GM21723 (cell line): ENCODE measurements around the gene MBNL1.
A peak's percentile ranks its signal among the peaks of the same experiment; 100 is the strongest.

Experiments
- ATAC-seq: cut with Tn5 transposase; IDR thresholded peaks from one replicate; pipeline ENCODE4 v1.9.1; 2021; ENCODE audit warnings: mild to moderate bottlenecking, moderate library complexity; ENCODE audit not compliant: unreplicated experiment

The MBNL1 gene, protein sequence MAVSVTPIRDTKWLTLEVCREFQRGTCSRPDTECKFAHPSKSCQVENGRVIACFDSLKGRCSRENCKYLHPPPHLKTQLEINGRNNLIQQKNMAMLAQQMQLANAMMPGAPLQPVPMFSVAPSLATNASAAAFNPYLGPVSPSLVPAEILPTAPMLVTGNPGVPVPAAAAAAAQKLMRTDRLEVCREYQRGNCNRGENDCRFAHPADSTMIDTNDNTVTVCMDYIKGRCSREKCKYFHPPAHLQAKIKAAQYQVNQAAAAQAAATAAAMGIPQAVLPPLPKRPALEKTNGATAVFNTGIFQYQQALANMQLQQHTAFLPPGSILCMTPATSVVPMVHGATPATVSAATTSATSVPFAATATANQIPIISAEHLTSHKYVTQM

GRCh38 chr3:152268555-152269055 is at the start of gene MBNL1:
Gene MBNL1 (plus strand): TSS chr3:152268929. CDS start chr3:152300194, 31,265 bp downstream.
- ATAC-seq, result peak; percentile 68

- ATAC-seq, result no peak
Measured at GRCh38 chr3:152219216-152219615, 49.5 kb upstream of the MBNL1 start.

DNA sequence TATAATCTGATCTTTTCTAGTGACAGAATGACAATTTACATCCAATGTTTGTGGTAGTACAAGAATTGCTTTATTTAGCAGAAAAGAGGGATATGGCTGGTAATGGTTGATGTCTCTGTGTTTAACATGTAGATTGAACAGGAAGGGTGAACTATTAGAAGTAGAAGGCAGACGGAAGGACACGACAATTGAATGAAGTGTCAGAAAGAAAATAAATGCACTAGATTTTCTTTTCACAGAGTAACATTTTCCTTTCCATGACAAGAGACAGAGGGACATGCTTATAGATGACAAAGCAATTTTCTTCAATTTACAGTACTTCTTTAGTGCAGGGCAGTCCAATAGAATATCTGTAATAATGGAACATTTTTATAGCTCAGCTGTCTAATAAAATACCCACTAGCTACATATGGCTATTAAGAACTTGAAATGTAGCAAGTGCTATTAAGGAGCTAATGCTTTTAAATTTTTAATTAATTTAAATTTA is 48.9 kb upstream of the MBNL1 start:
- no peak for ATAC-seq

DNA sequence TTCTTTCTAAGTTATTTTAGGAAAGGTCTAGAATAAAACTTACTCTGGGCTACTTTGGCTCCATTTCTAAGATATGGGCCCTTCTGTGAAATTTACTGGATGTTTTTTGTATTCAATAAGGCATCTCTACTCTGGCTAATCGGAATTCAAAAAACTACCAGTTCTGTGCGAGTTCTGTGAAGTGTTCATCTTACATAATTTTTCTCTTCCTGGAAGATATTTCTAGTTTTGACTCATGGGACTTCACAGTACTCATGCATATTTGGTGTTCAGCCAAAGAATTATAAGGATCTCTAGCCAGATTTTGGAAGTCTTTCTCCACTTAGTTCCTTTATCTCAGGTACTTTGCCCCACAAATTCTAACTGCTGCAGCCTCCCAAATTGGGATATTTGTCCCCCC is 46.4 kb upstream of the MBNL1 start:
- ATAC-seq, result no peak

DNA sequence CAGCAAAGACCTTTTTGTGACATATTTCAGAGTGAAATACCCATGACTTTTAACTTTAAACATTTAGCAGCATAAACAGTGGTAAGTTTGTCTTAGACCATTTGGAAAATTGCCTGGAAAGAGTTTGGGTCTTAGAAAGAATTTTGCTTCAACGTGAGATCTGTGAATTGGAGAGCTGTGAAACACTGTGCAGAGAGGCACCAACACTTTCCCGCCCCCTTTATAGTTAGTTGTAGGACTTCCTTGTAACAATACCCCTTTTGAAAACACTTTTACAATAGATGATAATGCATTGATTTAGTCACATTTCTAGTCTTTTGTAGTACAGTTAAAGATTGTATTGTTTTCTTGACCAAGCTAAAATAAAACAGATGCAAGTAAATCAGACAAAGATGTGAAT is 43.5 kb upstream of the MBNL1 start:
- no peak for ATAC-seq

DNA sequence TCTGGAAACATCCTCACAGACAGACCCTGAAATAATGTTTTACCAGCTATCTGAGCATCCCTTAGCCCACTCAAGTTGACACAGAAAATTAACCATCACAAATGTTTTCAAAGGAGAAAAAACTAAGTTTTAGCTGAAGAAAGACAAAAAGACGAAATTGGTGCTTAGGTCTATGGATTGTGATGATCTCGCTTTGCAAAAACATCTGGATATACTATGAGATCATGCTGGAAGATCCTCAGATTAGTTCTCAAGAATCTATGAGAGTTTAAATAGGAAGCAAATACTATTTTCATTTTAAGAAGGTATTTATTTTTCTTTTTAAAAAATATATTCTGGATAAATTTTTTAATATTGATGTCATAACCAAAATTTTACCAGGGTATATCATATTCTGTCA is 42.6 kb upstream of the MBNL1 start:
- no peak for ATAC-seq

GRCh38 chr3:152227027-152227426 is 41.7 kb upstream of the MBNL1 start:
- no peak for ATAC-seq

DNA sequence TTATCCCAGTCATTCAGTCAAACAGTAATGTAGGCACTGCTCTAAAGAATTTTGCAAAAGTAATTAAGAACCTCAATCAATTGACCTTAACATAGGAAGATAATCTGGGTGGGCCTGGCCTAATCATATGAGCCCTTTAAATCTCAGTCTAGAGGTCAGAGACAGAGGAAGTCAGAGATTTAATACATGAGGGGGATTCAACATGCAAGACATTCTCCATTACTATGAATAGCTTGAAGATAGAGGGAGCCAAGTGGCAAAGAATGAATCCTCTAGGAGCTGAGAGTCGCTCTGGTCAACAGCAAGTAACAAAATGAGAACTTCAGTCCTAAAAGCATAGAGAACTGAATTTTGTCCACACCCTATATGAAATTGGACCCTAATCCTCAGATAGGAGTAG is 39.0 kb upstream of the MBNL1 start:
- ATAC-seq, result no peak

- no peak for ATAC-seq
Measured at GRCh38 chr3:152230370-152230769, 38.4 kb upstream of the MBNL1 start.

- ATAC-seq, result no peak
Measured at GRCh38 chr3:152232001-152232400, 36.7 kb upstream of the MBNL1 start.

DNA sequence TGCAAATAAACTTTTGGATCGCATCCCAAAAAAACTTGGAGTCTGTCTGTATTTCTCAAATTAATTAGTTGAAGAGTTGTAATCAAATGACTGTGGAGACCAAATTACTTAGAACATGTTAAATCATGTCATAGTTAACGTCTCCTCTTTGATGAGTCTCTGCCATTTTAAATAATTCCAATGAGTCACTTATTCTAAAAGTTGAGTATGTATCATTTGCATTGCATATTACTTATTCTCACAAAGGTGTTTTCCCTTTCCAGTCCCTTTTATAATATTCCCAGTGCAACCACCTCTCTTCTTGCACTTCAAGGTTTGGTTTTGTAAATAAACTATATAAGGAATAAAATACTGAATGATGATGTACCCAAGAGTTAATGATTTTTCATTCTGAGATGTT is 36.0 kb upstream of the MBNL1 start:
- no peak for ATAC-seq

DNA sequence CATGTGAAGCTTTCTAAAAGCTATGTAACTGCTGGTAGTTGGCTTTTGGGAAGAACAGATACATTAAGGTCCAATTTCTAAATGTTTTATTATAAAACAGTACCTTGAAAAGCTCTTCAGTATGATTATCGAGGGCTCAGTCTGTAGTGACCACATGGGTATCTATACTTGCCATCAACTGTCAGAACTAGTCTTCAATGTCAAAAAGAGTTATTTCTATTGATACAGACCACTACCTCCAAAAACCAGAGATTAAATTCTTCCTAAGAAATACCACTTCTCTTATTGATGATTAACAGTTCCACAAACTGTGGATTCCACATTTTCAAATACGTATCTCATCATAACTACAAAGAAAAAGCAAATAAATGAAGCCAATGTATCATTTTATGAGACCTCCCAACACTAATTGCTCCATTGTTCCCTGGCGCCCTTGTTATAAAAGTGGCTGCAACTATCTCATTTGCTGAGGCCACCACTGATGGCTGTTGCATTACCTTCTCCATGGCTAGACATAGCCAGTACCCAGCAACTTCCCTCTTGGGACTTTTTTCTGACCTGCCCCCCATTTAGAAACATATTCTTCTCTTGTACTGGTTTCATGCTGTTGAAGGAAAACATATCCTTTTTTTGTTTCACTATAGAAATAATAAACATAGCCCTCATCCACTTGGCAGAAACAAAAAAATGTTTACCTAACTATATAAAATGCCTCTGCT is 33.9 kb upstream of the MBNL1 start:
- no peak for ATAC-seq

GRCh38 chr3:152235709-152236298 is 32.9 kb upstream of the MBNL1 start:
- no peak for ATAC-seq

DNA sequence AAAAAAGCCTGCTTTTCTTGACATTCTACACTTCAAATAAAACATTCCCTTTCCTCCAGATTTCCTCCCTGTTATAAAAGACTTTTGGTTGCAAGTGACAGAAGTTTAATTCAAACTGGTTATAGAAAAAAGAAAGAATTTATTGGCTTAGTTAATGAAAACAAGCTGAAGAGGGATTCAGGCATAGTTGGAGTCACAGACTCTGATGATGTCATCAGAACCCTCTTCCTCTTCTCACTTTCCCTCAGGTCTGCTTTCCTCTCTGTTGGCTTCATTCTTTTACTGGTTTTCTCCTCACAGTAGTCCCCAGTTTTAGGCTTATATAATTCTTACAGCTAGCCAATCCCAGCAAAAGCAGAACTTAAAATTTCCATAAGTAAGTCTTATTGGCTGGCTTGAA is 32.0 kb upstream of the MBNL1 start:
- no peak for ATAC-seq

GRCh38 chr3:152241142-152242017 is 27.3 kb upstream of the MBNL1 start:
- ATAC-seq, result peak; percentile 49

GRCh38 chr3:152243301-152243711 is 25.4 kb upstream of the MBNL1 start:
- ATAC-seq, result peak; percentile 76

DNA sequence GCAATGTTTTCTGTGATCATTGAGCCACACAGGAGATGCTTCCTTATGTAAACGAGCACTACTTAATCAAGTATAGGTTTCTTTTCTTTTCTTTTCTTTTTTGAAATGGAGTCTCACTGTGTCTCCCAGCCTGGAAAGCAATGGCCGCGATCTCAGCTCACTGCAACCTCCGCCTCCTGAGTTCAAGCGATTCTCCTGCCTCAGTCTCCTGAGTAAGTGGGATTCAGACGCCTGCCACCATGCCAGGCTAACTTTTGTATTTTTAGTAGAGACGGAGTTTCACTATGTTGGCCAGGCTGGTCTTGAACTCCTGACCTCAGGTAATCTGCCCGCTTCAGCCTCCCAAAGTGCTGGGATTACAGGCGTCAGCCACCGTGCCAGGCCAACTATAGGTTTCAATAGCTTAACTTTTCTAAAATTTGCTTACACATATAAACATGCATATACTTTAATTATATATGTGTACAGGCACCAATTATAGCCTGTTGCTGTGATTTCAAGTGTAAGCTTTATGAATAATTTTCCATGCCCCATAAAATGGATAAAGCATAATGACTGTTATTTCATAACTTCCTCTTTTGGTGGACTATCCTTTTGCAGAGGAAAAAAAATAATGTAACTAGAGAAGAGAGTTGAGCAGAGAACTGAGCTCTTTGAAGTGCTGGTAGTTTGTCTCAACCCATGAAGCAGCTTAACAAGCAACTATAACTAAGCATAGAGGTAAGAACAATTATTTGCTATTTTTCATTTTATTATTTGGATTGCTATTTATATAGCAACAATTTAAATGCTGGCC is 24.8 kb upstream of the MBNL1 start:
- ATAC-seq, result peak; percentile 33

- ATAC-seq, result no peak
Measured at GRCh38 chr3:152244517-152244888, 24.2 kb upstream of the MBNL1 start.

DNA sequence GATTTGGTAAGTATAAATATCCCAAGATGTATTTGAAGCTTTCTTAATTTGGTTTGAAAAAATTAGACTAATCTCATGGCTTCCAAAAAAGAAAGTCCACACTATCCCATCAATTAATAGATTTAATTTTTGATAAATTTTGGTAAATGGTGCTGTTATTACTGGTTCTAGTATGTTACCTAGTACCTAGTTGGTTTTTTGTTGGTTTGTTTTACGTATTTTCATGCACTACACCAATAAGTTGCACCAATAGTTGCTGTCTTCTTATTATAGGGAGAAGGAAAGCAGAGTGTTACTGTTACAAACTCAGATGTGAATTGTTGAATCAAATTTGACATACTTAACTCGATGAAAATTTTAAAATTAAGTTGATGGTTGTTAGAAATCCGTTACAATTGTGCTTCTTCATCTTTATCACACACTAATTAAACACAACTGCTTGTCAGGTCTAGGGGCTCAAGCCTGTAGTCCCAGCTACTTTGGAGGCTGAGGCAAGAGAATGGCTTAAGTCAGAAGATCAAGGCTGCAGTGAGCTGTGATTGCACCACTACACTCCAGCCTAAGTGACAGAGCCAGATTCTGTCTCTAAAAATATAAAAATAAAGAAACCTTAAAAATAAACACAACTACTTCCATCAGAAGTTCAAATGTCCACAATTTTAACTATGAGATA is 23.1 kb upstream of the MBNL1 start:
- no peak for ATAC-seq
